Measurements from ENCODE around the gene ZBTB44.
"Not testable (repeated sequence)": the region's sequence is repeated elsewhere in the genome, so short reads cannot be mapped to it uniquely, and the experiment has no call there.

The ZBTB44 gene

GRCh38 chr11:130241713-130242112 is 73.0 kb downstream of the ZBTB44 start:
- Histone ChIP-seq H2AFZ (ENCODE audit: low read length) (no peak overlapping the region), H3K9me3 (ENCODE audit: insufficient read depth, low read depth, low read length) (no peaks in the 10 kb centered on the region), H3F3A (ENCODE audit: low read depth) (no peaks in the 10 kb centered on the region), H4K20me1 (ENCODE audit: insufficient read depth, low read length, poor library complexity, severe bottlenecking) (peaks cover 24% of the 10 kb centered on the region), H3K4me3 (ENCODE audit: low read length, poor library complexity, severe bottlenecking) (no peak overlapping the region), H3K4me2 (ENCODE audit: low read depth, low read length, poor library complexity, severe bottlenecking) (no peak overlapping the region), H3K27me3 (ENCODE audit: insufficient read depth, low read length, poor library complexity, severe bottlenecking) (no peaks in the 10 kb centered on the region), H3K36me3 (ENCODE audit: insufficient read depth, low read length) (peaks cover 61% of the 10 kb centered on the region), H3K79me2 (ENCODE audit: insufficient read depth, low read length) (peaks cover 50% of the 10 kb centered on the region; the same call in 1 of the 2 replicates), H3K9me2 (replicated peaks; ENCODE audit: low read depth, low read length) (no peaks in the 10 kb centered on the region), H3K9ac (ENCODE audit: low read depth, low read length, poor library complexity, severe bottlenecking) (no peak overlapping the region), H3K4me1 (ENCODE audit: insufficient read depth, low read length, poor library complexity, severe bottlenecking) (peaks cover 2% of the 10 kb centered on the region)
- TF ChIP-seq, protein P1, sequence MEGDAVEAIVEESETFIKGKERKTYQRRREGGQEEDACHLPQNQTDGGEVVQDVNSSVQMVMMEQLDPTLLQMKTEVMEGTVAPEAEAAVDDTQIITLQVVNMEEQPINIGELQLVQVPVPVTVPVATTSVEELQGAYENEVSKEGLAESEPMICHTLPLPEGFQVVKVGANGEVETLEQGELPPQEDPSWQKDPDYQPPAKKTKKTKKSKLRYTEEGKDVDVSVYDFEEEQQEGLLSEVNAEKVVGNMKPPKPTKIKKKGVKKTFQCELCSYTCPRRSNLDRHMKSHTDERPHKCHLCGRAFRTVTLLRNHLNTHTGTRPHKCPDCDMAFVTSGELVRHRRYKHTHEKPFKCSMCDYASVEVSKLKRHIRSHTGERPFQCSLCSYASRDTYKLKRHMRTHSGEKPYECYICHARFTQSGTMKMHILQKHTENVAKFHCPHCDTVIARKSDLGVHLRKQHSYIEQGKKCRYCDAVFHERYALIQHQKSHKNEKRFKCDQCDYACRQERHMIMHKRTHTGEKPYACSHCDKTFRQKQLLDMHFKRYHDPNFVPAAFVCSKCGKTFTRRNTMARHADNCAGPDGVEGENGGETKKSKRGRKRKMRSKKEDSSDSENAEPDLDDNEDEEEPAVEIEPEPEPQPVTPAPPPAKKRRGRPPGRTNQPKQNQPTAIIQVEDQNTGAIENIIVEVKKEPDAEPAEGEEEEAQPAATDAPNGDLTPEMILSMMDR (conservative IDR thresholded peaks at IDR 0.05; ENCODE audit: low read length), result peak; percentile 35
- no peak for TF ChIP-seq EZH2phosphoT487 (IDR thresholded peaks at IDR 0.05; ENCODE audit: borderline replicate concordance)

DNA sequence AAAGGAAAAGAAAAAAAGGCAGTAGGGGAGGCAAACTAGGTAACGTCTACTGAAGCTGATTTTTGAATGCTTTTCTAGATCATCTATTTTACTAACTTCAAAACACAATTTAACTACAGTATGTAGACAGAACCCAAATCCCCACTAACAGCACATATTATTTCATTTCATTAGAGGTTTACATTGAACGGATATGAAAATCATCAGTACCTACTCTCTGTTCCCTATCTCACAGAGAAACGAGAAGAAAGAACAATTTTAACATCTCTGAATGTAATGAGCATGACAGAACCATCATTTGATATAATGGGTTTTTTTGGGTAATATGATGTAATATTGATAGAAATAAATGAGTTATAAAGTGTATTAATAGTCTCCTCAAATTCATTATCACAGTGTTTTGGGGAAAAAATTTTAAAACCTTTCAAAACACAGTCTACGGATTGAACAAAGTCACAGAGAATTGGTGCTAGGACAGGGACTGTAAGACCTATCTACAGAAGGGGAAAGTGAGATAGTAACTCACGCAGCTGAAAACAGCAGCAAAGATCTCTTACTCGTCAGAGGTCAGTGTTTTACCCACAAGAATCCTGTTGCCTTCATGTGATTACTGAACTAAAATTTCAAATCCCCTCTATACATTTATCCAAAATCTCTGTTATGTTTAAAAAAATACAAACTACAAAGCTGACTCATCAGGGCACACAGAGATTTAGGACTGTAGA is 77.3 kb downstream of the ZBTB44 start:
- Histone ChIP-seq H2AFZ (ENCODE audit: low read length) (no peak overlapping the region), H3K4me3 (ENCODE audit: low read length, poor library complexity, severe bottlenecking) (no peak overlapping the region), H3K9me3 (ENCODE audit: insufficient read depth, low read depth, low read length) (no peaks in the 10 kb centered on the region), H3F3A (ENCODE audit: low read depth) (no peaks in the 10 kb centered on the region), H3K79me2 (ENCODE audit: insufficient read depth, low read length) (peaks cover 13% of the 10 kb centered on the region; the same call in 1 of the 2 replicates), H3K27me3 (ENCODE audit: insufficient read depth, low read length, poor library complexity, severe bottlenecking) (no peaks in the 10 kb centered on the region), H3K9me2 (replicated peaks; ENCODE audit: low read depth, low read length) (no peaks in the 10 kb centered on the region), H3K4me2 (ENCODE audit: low read depth, low read length, poor library complexity, severe bottlenecking) (no peak overlapping the region), H3K9ac (ENCODE audit: low read depth, low read length, poor library complexity, severe bottlenecking) (no peak overlapping the region), H3K36me3 (ENCODE audit: insufficient read depth, low read length) (peaks cover 73% of the 10 kb centered on the region), H4K20me1 (ENCODE audit: insufficient read depth, low read length, poor library complexity, severe bottlenecking) (peaks cover 4% of the 10 kb centered on the region), H3K4me1 (ENCODE audit: insufficient read depth, low read length, poor library complexity, severe bottlenecking) (no peaks in the 10 kb centered on the region)
- TF ChIP-seq, protein P1 (conservative IDR thresholded peaks at IDR 0.05; ENCODE audit: low read length), result no peak
- no peak for TF ChIP-seq EZH2phosphoT487 (IDR thresholded peaks at IDR 0.05; ENCODE audit: borderline replicate concordance)

DNA sequence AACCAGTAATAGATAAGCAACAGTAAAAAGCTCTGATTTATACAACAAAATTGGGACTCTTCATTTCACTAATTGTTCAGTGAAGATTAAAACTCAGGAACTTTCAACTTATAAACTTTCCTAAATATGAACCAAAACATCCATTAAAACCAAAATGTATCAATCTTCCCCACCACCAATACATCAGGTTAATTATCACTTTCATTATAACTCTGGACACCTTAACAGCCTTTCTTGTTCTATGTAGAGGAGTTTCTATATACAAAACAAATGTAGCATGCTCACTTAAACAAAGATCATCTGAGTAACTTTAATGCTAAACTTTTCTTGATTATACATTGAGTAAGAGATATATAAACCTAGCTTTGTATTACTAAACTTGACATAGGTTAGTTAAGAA is 80.4 kb downstream of the ZBTB44 start:
- H3K36me3 ChIP-seq (ENCODE audit: insufficient read depth, low read length), result peaks cover 79% of the 10 kb centered on the region
- no peaks in the 10 kb centered on the region for H3K79me2 ChIP-seq (ENCODE audit: insufficient read depth, low read length)
- H3K9ac ChIP-seq (ENCODE audit: low read depth, low read length, poor library complexity, severe bottlenecking), result no peak overlapping the region
- TF ChIP-seq EZH2phosphoT487 (IDR thresholded peaks at IDR 0.05; ENCODE audit: borderline replicate concordance), result no peak
- TF ChIP-seq, protein P1 (conservative IDR thresholded peaks at IDR 0.05; ENCODE audit: low read length), result no peak
- H3K4me2 ChIP-seq (ENCODE audit: low read depth, low read length, poor library complexity, severe bottlenecking), result no peak overlapping the region
- no peaks in the 10 kb centered on the region for H3F3A ChIP-seq (ENCODE audit: low read depth)
- no peaks in the 10 kb centered on the region for H3K9me3 ChIP-seq (ENCODE audit: insufficient read depth, low read depth, low read length)
- no peak overlapping the region for H3K4me3 ChIP-seq (ENCODE audit: low read length, poor library complexity, severe bottlenecking)
- H3K9me2 ChIP-seq (replicated peaks; ENCODE audit: low read depth, low read length), result no peaks in the 10 kb centered on the region
- H4K20me1 ChIP-seq (ENCODE audit: insufficient read depth, low read length, poor library complexity, severe bottlenecking), result no peaks in the 10 kb centered on the region
- H3K4me1 ChIP-seq (ENCODE audit: insufficient read depth, low read length, poor library complexity, severe bottlenecking), result no peaks in the 10 kb centered on the region
- no peak overlapping the region for H2AFZ ChIP-seq (ENCODE audit: low read length)
- H3K27me3 ChIP-seq (ENCODE audit: insufficient read depth, low read length, poor library complexity, severe bottlenecking), result no peaks in the 10 kb centered on the region

- H2AFZ ChIP-seq (ENCODE audit: low read length); H3K4me3 ChIP-seq (ENCODE audit: low read length, poor library complexity, severe bottlenecking); H3K27me3 ChIP-seq (ENCODE audit: insufficient read depth, low read length, poor library complexity, severe bottlenecking); H3K9me2 ChIP-seq (replicated peaks; ENCODE audit: low read depth, low read length); H3K79me2 ChIP-seq (ENCODE audit: insufficient read depth, low read length); H3K9ac ChIP-seq (ENCODE audit: low read depth, low read length, poor library complexity, severe bottlenecking); H3F3A ChIP-seq (ENCODE audit: low read depth); H3K9me3 ChIP-seq (ENCODE audit: insufficient read depth, low read depth, low read length); H3K4me2 ChIP-seq (ENCODE audit: low read depth, low read length, poor library complexity, severe bottlenecking); H4K20me1 ChIP-seq (ENCODE audit: insufficient read depth, low read length, poor library complexity, severe bottlenecking); H3K4me1 ChIP-seq (ENCODE audit: insufficient read depth, low read length, poor library complexity, severe bottlenecking): not testable (repeated sequence)
- H3K36me3 ChIP-seq (ENCODE audit: insufficient read depth, low read length), result peaks cover 74% of the 10 kb centered on the region
These were observed 80.8 kb downstream of the ZBTB44 start for GRCh38 chr11:130233888-130234287.

DNA sequence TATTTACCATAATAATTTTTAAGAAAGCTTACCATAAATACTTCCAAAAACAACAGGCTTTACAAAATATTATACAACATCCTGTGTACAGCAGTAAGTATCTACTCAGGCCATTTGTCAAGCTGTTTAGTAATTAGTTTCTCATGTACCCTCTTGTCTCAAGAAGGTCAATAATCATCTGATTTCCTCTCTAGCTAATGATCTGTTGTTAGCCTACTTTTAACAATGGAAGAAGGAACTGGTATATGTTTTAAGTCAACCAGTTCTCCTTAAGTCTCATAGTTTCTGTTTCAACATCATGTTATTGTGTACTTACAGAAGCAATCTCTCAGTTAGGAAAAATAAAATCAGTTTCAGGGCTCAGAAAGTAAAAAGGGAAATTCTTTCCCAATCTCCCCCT is 81.2 kb downstream of the ZBTB44 start:
- not testable (repeated sequence) for H3K9me2 ChIP-seq (replicated peaks; ENCODE audit: low read depth, low read length); H3K4me1 ChIP-seq (ENCODE audit: insufficient read depth, low read length, poor library complexity, severe bottlenecking); H4K20me1 ChIP-seq (ENCODE audit: insufficient read depth, low read length, poor library complexity, severe bottlenecking); H3K27me3 ChIP-seq (ENCODE audit: insufficient read depth, low read length, poor library complexity, severe bottlenecking); H3K9ac ChIP-seq (ENCODE audit: low read depth, low read length, poor library complexity, severe bottlenecking); H3F3A ChIP-seq (ENCODE audit: low read depth); H3K79me2 ChIP-seq (ENCODE audit: insufficient read depth, low read length); H2AFZ ChIP-seq (ENCODE audit: low read length); H3K9me3 ChIP-seq (ENCODE audit: insufficient read depth, low read depth, low read length); H3K4me3 ChIP-seq (ENCODE audit: low read length, poor library complexity, severe bottlenecking); H3K4me2 ChIP-seq (ENCODE audit: low read depth, low read length, poor library complexity, severe bottlenecking)
- H3K36me3 ChIP-seq (ENCODE audit: insufficient read depth, low read length), result peaks cover 70% of the 10 kb centered on the region
